UCSD-AML1 (cell line): ENCODE results near the gene DSCAM.

Experiments used
- DNase-seq: peaks from one replicate; lab custom pipeline; 2025; ENCODE audit not compliant: unreplicated experiment; lab: John Stamatoyannopoulos, UW

The DSCAM gene

DNA sequence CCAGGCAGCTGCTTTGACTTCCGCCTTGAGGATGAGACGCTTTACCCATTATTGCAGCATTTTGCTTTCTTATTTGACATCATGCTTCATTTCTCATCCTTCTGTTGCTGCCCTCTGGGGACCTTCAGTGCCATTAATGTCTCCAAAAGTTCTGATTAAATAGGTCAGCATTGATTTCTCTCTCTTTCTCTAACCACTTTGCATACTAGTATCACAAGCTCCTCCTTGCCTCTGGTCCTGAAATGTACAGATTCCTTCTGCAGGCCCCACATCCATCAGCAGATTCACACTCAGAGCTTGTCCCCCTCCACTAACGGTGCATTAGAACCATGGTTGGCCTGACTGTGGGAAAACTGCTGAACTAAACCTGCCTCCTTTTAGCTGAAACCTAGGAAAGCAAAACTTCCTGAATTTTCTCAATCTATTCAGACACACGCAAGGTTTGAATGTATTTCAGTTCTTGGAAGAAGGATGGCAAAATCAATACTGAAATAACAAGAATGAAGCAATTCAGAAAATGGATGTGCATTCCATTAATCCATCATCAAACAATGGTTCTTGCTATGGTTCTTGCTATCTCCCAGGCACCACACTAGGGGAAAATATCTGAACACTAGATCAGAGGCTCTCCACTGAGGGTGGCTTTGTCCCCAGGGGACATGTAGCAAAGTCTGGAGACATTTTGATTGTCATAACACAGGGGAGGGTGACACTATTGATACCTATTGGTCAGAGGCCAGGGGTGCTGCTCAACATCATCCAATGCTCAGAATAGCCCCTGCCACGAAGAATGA lies 825.2 kb downstream of the DSCAM start:
- DNase-seq = no peak

DNA sequence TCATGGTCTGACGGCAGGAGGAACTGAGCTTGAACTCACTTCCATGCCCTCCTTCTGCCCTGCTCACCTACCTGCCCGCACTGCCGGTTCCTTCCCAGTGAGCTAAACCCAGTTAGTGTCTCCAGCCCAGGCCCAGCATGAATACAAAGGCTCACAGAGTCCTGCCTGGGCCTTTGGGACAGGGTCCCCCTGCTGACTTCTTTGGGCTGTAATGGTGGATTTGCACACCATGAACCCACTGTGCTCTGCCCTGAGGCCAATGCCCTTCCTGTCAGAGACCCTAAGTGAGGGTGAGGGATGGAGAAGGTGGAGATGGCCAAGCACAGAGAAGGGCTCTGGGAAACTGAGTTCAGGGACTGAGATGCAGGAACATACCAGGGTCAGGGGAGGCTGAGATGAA lies 826.3 kb downstream of the DSCAM start:
- DNase-seq = no peak

DNA sequence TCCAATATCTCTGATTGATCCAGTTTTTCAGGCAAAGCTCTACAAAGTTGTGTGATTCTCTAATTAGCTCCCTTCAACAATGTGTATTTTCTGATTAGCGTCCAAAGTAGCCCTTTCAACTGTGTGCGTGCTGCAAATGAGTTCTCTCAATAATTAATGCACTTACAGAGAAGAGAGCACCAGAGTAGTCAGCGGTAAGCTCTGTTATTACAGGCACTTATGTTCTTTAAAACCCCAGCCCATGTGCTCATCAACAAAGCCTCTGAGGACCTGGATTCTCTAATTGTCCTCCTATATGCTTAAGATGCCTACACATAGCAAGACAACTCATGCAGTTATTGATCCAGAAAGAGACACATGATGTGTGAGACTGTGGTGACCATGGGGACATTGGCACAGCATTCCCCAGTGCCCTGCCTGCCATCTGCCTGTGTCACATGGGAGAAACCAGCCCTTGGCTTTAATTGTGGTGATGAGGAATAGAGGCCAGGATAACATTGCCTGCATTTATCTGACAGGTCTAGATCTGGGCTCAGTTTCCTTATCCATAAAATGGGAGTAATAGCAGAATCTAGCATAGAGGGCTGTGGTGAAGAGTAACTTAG lies 828.0 kb downstream of the DSCAM start:
- no peak for DNase-seq

DNA sequence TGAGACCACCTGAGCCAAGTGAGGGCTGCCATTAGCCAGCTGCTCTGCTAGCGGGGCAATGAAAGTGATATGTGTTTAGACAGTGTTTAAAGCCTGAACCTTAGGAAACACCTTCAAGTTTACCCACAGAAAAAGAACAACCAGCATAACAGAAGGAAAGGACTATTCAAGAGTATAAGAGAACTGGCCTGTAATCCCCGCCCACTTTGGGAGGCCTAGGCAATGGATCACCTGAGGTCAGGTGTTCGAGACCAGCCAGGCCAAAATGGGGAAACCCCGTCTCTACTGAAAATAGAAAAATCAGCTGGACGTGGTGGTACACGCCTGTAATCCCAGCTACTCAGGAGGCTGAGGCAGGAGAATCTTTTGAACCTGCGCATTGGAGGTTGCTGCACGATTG lies 830.3 kb downstream of the DSCAM start:
- DNase-seq = no peak

DNA sequence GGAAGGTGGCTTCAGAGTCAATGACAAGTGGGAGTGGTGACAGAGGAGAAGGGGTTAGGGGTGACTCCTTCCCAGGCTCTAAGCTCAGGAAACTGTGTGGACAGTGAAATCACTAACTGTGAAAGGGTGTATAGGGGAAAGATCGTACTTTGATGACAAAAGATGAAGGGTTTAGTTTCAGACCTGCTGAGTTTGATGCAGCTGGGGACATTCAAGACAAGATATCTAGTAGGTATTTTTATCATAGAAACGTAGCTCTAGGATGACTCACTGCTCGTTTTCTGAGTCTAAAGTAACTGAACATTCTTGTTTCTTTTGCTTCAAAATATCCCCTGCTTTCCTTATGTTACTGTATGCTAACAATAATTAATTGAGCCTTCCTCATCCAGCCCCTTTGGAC lies 830.7 kb downstream of the DSCAM start:
- no peak for DNase-seq

DNA sequence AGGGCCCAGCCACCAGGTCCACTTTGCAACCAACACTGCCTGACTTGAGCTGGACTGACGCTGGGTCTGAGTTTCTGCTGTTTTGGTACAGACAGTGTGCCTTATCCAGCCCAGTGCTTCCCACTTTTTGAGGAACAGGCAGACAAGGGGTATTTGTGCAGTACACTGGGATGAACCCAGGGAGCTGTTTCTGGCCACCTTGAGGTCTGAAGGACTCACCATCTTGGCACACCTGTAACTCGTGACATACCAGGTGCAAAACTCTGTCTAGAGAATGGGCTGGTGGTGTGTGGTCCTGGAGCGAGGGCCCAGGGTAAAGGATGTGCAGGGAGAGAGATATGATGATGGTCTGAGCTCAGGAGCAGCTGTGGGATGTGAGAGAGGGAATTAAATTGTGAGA lies 831.1 kb downstream of the DSCAM start:
- DNase-seq = no peak

DNA sequence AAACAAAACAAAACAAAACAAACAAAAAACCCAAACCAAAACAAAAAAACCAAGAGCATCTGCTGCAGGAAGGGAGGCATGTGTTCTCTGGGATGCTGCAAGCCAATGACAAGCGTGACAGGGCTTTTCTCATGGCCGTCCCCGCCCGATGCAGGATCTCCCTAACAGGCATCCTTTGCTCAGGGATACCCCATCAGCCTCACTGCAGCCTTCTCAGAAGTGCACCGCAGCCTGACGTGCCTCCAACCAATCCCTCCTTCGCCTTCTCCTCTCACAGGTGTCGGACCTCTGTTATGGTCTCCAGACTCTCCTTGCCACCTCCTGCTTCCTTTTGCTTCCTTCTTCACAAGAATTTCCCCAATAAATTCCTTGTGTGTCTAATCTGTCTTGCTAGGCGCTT lies 832.6 kb downstream of the DSCAM start:
- no peak for DNase-seq

DNA sequence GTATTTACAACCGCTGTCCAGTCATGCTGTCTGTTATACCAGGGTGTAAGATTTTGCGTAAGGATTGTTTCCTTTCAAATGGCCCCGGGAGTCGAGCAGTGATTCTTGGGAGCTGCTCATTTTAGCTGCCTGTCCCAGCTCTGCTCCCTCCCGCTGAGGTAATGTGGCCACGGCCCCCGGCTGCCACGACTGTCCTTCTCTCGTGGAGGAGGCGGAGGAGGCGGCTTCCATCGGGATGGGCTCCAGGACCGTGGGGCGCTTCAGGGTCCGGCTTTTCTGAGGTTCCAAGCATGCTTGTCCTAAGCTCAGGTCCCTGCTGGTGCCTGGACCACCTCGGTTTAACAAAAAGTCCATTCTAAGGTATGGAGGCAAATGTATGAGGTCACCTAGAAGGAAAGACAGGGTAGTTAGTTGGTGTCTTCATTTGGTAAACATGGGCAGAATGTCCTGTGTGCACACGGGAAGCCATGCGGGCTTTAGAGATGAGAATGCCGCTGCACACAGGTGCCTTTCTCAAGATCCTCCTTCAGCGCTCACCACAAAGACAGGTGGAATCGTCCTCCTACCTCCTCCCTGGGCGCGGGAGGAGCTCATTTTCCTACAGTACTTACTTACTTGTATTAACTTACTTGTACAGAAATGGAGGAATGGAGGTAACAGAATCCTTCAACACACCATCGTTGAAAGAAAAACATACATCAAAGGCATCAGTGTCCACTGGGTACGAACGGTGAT lies 833.8 kb downstream of the DSCAM start:
- no peak for DNase-seq

DNA sequence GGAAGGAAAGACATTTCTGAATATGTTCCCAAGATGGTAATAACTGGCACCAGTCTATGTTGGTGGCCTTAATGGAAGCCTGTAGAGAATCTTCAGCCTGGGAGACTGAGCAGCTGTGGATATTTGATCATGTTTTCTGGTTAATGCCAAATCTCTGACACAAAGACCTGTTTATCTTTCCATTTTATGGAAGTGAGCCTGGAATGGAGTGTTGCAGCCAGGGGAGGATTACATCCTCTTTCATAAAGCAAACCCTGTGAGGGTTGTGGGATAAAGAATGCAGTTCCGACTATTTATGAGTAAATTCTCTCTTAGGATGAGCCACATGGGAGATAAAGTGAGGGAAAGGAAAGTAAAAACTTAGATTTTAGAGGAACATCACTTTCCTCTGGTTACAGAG lies 835.6 kb downstream of the DSCAM start:
- no peak for DNase-seq

DNA sequence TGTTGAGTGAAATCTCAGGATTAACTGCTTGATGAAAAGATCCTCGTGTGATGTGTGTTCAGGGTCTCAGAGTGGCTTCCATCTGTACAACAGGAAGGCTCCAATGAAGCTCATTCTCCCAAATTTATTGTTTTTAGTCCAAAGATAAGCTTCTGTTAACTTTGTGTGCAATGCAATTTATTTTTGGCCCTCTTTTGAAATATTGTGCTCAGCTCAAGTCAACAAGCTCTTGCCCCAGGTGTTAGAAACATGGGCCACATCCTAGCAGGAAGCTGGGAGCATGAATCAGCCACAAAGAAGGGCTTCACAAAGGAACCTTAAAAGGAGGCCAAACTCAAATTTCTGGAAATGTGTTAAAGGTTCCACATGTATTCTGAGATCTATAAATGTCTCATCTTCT lies 844.0 kb downstream of the DSCAM start:
- no peak for DNase-seq

DNA sequence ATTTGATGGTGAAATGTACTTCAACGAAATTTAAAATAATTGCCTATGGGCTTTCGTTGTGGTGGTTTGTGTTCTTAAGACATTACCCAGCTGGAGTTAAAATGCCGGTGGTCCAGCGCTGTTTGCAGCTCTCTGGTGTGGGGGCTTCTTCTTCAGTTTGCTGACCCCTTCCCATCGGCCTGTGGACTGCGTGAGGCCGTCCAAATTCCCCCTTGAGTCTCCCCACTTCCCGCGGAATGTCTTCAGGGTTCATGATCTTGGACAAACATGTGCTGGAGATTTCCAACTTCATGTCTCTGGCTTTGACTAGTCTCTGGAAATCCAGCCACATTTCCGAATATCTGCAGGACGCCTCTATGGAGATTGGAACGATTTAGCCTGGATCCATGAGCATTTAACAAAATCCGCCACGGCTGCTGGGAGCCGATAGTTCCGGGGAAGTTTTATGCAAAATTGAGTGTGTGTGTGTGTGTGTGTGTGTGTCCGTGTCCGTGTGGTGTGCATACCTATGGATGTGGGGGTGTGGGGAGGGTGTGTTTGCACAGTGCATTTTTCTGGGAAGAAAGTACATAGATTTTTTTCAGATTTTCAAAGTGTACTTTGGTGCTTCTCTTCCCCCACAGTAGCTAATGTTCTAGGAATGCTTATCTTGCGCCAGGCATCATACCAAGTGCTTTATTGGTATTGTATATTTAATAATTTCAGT lies 862.5 kb downstream of the DSCAM start:
- no peak for DNase-seq

DNA sequence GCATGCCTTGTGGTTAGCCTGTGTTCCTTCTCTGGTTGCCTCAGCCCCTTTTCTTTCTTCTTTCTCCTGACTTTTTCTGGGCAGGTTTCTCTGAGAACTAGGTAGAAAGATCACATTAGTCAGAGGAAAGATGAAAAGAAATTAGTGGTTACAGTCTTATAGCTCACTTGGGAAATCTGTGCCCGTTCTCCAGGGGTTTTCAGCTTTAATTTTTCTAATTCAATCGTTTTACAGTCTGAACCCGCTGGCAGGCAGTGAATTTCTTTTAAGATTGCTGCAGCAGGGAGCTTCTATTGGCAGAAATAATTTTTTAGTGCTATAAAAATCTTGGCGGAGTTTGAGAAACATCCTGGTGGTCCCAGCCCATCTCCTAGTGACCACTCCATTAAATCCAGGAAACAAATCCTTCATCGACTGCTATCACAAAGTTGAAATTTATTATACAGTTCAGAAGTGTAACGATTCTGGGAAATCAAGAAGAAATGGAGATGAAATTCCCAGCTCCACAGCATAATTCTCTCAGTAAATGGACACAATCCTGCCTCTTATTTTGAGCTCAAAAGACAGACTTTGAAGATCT lies 866.6 kb downstream of the DSCAM start:
- DNase-seq = no peak

DNA sequence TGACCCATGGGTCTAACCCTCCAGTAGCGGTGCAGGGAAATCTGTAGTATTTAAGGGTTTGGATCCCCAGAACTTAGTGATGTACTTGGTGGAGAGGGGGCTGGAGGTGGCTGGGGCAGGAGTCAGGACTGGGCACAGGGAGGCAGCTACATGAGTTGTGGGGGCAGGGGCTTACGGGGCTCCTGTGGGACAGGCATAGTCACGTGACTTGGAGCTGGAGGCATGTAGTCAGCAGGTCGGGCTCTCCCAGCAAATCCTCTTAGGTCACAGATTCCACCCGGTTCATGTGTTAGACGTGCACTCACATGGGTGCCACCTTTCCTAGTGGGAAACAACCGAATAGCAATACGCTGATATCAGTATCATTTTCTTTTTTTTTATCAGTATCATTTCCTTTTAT lies 867.6 kb downstream of the DSCAM start:
- no peak for DNase-seq

DNA sequence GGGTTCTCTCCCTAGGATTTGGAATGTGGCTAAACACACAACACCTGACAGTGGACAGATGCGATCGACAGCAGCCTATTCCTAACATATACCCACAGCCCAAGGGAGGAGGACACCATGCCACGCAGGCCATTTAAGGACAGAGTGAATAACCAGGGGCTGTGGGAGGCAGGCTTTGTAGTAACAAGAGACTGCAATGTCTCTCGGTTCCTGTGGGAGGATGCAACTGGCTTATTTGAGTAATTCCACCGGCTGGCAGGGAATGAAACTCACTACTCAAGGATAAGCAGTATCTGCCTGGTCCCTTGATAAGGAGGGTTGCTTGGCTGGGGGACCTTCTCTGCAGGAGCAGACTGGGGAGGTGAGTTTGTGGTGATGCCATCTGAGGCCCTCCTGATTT lies 870.2 kb downstream of the DSCAM start:
- no peak for DNase-seq

DNA sequence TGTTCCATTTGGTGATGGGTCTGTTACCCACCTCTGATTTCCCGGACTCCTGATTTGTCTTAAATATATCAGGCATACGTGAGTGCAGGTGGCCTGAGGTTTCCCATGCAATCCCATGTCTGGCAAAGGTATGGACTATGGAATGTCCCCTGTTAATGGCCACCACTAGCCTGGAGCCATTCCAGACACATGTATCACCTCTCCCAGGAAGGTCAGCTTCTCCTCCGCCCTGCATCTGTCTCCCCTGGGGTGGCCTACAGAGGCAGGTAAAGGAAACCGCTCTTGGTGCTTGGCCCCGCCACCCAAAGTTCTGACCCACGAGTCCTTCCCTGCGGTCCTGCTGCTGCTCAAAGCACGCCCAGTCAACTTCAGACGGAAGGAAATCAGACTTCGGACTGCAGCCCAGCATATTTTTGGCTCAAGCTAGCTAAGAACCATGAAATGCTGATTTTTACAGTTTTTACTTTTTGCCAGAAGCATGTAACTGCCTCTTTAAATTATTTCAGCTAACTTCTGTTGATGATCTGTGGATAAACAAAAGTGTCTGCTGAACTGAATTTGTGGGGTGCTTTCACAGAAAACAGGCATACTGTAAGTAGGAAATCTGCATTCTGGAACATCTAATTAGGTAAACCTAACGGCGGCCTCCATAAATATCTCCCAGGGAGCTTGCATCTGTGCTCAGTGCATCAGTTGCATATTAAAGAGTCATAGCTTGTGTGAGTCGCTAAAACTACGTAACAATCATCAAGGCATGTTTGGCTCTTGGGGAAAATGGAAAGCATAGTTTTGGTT lies 873.8 kb downstream of the DSCAM start:
- DNase-seq = no peak

DNA sequence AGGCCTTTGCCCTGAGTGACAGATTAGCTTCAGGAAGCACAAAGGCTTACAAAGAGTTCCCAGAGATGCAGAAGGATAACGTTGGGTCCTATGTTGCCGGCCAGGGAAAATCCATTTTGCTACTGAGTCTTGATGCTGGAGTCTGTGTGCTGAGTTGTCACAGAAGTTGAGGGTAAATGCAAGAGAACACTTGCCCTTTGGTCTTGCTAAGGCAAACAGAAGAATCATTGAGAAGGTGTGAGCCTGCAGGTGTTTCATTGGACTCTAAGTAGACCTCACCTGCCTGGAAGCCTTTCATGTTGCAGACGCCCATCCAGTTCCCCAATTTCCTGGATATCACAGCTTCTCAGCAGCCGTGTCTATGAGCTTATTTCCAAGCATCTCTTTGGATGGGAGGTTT lies 874.5 kb downstream of the DSCAM start:
- no peak for DNase-seq

DNA sequence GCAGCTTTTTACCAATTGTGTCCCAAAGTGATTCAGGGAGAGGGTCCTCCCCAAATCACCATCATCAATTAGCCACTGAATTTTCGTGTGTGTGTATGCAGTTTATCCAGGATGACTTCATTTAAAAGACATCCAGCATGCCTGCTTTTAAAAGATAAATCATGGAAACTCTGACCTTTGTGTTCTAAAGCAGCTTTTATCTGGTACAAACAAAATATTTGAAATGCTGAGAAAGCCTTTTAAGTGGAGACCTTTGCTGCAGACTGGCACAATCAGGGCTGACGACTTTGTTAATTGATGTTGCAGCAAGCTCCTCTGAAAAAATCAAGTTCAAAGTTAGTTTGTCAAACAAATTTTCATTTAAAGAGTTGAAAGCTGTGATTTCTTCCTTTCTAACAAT lies 875.0 kb downstream of the DSCAM start:
- no peak for DNase-seq

DNA sequence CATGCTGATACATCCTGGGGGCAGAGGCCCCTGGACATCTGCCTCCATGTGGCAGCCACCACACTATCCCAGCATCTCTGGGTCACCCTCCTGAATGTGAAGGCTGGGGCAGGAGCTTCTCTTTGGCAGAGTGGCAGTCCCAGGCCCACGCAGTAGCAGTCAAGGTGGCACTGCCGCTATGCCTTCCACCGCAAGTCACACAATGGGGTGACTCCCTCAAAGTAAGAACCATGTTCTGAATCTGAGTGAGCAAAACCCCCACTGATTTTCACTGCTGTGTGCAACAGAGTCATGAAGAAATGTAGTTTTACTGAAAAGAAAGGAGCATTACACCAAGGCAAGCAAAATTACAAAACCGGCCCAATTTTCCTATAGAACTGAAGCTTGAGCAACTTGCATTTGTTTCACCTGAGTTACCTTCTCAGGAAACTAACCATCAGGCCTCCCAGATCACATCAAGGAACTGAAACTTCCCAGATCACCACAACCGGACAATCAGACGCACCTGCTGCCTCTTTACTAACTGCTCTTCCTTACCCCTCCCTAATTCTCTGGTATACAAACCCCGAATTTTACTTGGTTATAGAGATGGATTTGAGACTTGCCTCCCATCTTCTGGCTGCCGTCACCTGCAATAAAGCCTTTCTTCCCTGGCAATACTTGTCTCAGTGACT lies 877.1 kb downstream of the DSCAM start:
- DNase-seq = no peak

DNA sequence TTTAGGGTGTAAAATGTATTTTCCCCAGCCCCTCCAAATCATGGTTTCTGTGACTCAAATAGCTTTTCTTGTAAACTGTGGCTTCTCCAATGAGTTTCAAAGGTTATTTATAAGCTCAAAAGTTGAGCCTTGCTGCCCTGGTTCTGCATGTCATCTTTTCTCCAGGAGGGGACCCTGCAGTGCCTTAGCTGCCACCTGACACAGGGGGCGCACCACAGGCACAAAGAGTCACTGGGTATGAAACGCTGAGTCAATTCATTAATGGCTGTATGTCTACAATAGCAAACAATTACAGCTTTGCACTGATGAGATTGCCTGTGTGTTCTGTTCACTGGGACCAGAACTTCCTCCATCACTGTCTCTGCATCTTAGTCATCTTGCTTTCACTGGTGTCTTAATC lies 878.9 kb downstream of the DSCAM start:
- no peak for DNase-seq

DNA sequence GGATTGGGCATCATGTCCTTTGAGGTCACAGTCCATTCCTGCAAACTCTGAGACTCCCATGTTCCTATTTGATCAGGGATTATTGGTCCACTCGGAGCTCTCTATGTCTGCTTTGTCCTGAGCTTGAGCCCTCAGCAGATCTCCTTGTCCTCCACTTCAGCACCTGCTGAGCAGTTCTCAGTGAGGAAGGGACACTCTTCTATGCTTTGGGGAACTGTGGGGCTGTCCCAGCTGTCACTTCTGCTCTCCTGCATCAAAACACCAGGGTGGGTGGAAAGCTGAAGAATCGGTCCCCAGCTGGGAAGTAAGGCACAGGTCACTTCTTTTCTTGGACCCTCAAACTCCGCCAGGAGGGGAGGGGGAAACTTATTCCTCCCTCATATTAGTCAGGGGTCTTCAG lies 880.2 kb downstream of the DSCAM start:
- DNase-seq = no peak
